ENCODE results near the gene BLVRB. TPM values are rescaled to one million over a fixed set of nuclear protein-coding genes. Genes with fewer than 3 reads are reported as not detected.

Gene BLVRB
- total RNA-seq, 1 experiment from 2014 or later, result 113 TPM

- ATAC-seq (no peak), DNase-seq (ENCODE audit: low read depth, low spot score) (no peak)
- Histone ChIP-seq H3K9me3 (ENCODE audit: control insufficient read depth in 1 of 2, insufficient read depth in 1 of 2, low read depth in 1 of 2, low read length in 2 of 2) (no peaks in the 10 kb centered on the region), H3K27me3 (ENCODE audit: insufficient read depth, low read length) (no peaks in the 10 kb centered on the region), H3K36me3 (ENCODE audit: control insufficient read depth in 1 of 2, insufficient read depth in 2 of 2, low read length in 2 of 2) (peaks cover 7 to 9% of the 10 kb centered on the region in 2 experiments), H3K27ac (ENCODE audit: low read depth, low read length) (no peak overlapping the region), H4K20me1 (ENCODE audit: insufficient read depth) (no peaks in the 10 kb centered on the region), H3K79me2 (ENCODE audit: insufficient read depth, low read length) (peaks cover 20% of the 10 kb centered on the region; the same call in 1 of the 2 replicates), H3K4me3 (replicated peaks in 1 of 2; ENCODE audit: low read depth in 1 of 2, low read length in 2 of 2) (no peak overlapping the region), H3K4me2 (ENCODE audit: low read length) (no peak overlapping the region), H2AFZ (ENCODE audit: low read depth, low read length, poor library complexity, severe bottlenecking) (no peak overlapping the region), H3K9ac (ENCODE audit: low read length) (no peak overlapping the region), H3K9me2 (ENCODE audit: insufficient read depth) (no peaks in the 10 kb centered on the region), H3K4me1 (ENCODE audit: control insufficient read depth in 1 of 2, insufficient read depth in 2 of 2, low read length in 2 of 2) (peaks cover 9 to 26% of the 10 kb centered on the region in 2 experiments)
- no peak for TF ChIP-seq EZH2phosphoT487 (IDR thresholded peaks at IDR 0.05; ENCODE audit: borderline replicate concordance)
- TF ChIP-seq ELF1 (IDR thresholded peaks at IDR 0.05; ENCODE audit: borderline replicate concordance, low read depth), result no peak
- TF ChIP-seq EGR1 (IDR thresholded peaks at IDR 0.05; ENCODE audit: low read depth), result no peak
- TF ChIP-seq SRF (IDR thresholded peaks at IDR 0.05; ENCODE audit: low read depth), result no peak
- no peak for TF ChIP-seq TCF7L2 (IDR thresholded peaks at IDR 0.05; ENCODE audit: borderline replicate concordance, extremely low read depth, insufficient read depth, insufficient read length)
- TF ChIP-seq SP1 (IDR thresholded peaks at IDR 0.05; ENCODE audit: low read depth), result no peak
- TF ChIP-seq CBX3 (IDR thresholded peaks at IDR 0.05; ENCODE audit: low read depth), result no peak
- no peak for TF ChIP-seq ZNF274 (IDR thresholded peaks at IDR 0.05; ENCODE audit: low read depth, low read length)
- no peak for TF ChIP-seq YY1 (IDR thresholded peaks at IDR 0.05; ENCODE audit: extremely low read depth, insufficient replicate concordance, low read depth, low read length)
- TF ChIP-seq CTCF (IDR thresholded peaks at IDR 0.05 in 2 of 3, conservative IDR thresholded peaks at IDR 0.05 in 1 of 3; ENCODE audit: borderline replicate concordance in 1 of 3, insufficient read depth in 1 of 3, low read depth in 2 of 3, low read length in 2 of 3), result no peak
- TF ChIP-seq POLR2AphosphoS5 (IDR thresholded peaks at IDR 0.05; ENCODE audit: low read depth, low read length), result no peak
- TF ChIP-seq CEBPB (IDR thresholded peaks at IDR 0.05; ENCODE audit: low read depth), result no peak
- TF ChIP-seq ATF3 (IDR thresholded peaks at IDR 0.05), result no peak
- ChIA-PET RAD21 (ENCODE audit: low non-redundant PET in 1 of 2, low total read pairs in 2 of 2, uncharacterized antibody in 2 of 2, unreplicated experiment in 2 of 2) (no interaction called here), CTCF (no interaction called here), POLR2A (no interaction called here)
- BruUV-seq (replicated peaks), result no TSS peak
- intact Hi-C loops (cut with micrococcal nuclease), result no loop called here
These were observed 5.4 kb downstream of the BLVRB start for GRCh38 chr19:40460185-40460584.
